ENCODE data around the gene CHRNA7. TPM values are rescaled to one million over a fixed set of nuclear protein-coding genes. Genes with fewer than 3 reads are reported as not detected.

The CHRNA7 gene
- total and polyA plus RNA-seq, 2 of the 8 experiments (the other 6 are each of a cell fraction or from before 2014, with no cell fraction given): 7.5 to 11.0 TPM

DNA sequence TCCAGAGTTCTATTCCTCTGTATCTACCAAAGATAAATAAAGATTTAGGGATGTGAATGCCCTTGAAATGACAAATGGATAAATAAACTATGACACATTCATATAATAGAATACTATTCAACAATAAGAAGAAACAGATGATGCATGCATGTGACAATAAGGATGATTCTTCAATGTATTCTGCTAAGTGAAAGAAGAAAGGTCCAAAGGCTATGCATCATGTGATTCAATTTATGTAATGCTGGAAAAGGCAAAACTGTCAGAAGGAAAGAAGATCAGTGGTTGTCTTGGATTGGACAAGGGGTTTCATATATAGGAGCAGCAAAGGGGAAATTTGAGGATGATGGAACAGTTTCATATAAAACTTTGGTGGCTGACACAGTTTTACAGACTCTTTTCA lies 32.6 kb upstream of the CHRNA7 start (continued):
- TF ChIP-seq FOSL1 (IDR thresholded peaks at IDR 0.05; ENCODE audit: insufficient read depth, low read depth, low read length): no peak
- TF ChIP-seq PHF8 (conservative IDR thresholded peaks at IDR 0.05; ENCODE audit: low read depth, low read length): no peak

Measured in H1 (cell line).